Spleen (tissue), 7 donors: ENCODE results near the gene IL1RN.

Experiments
- CTCF ChIP-seq, 11 experiments: fragments of 200-600 bp in 7 of 11; fragments of 450-650 bp in 4 of 11; sonication (generic) in 4 of 11; IDR thresholded peaks in 8 of 11; conservative IDR thresholded peaks in 3 of 11; 1 replicate in 7 of 11; 2 replicates in 4 of 11; pipeline versions ENCODE4 v1.4.0 to v1.8.0; 2016 to 2021; ENCODE audit warnings: antibody characterized with exemption in 11 of 11, inconsistent platforms in 4 of 11, mild to moderate bottlenecking in 1 of 11
- POLR2A ChIP-seq, 3 donors: fragments of 450-650 bp; IDR thresholded peaks; one replicate each; pipeline ENCODE4 v1.5.1; 2017; ENCODE audit warnings: antibody characterized with exemption in 3 of 3, mild to moderate bottlenecking in 1 of 3
- donor health status: DM: no; HTN: no; CAD: no; lungs with moderate emphysema.
- donor health status: DM: no; HTN: no; CAD: no.
- donor health status: DM: no; HTN: no; CAD: no.

GRCh38 chr2:113138428-113139322 is 11.3 kb downstream of the IL1RN start:
- TF ChIP-seq POLR2A (IDR thresholded peaks at IDR 0.05) = no peak
- TF ChIP-seq CTCF (IDR thresholded peaks at IDR 0.05 in 8 of 11, conservative IDR thresholded peaks at IDR 0.05 in 3 of 11) = peak; percentile 82 to 93 (median 85)
